K562 (cell line): ENCODE results near the gene FASTK. TPM values are rescaled to one million over a fixed set of nuclear protein-coding genes. Genes with fewer than 3 reads are reported as not detected.
A peak's percentile ranks its signal among the peaks of the same experiment; 100 is the strongest.

Source experiments
- ATAC-seq: fragments of 200-7000 bp; cut with Tn5 transposase; 3 replicates; pipeline ENCODE4 v1.9.1; 2020; ENCODE audit warnings: moderate library complexity
- BruUV-seq: library from RNA; stranded (reverse); fragments of 400-500 nt; replicated peaks from 2 replicates; lab custom pipeline; 2021; lab: Mats Ljungman, UMichigan
- CTCF ChIA-PET: fragments of 300-600 bp; formaldehyde crosslinking; extraction: SDS; loops from one replicate; lab custom pipeline; 2021; ENCODE audit warnings: low intra/inter-chr PET ratio; lab: Yijun Ruan, JAX
- POLR2A ChIA-PET: fragments of 300-600, 350-650 bp; sonication (Branson Sonifier 250); formaldehyde crosslinking; extraction: SDS; loops from one replicate; lab custom pipeline; 2021; ENCODE audit warnings: antibody characterized with exemption, inconsistent platforms; lab: Yijun Ruan, JAX
- DNase-seq, 4 experiments: peaks; one replicate each; pipeline versions ENCODE4 v3.0.0 to v3.0.0-alpha.2; 2011 to 2018; ENCODE audit warnings: low spot score in 3 of 4, mixed read lengths in 3 of 4; ENCODE audit errors: extremely low read depth in 1 of 4
- FAIRE-seq: peaks from 2 replicates; lab custom pipeline; 2011; peaks lifted over from hg19 to GRCh38; lab: Jason Lieb, UNC
- H2AFZ ChIP-seq: 2 replicates; pipeline ENCODE4 v1.6.0; 2011; ENCODE audit warnings: low read depth, low read length, control low read depth, inconsistent platforms
- H3K27ac ChIP-seq: fragments of 200-600 bp; 3 replicates; pipeline ENCODE4 v1.8.0; 2011; ENCODE audit warnings: low read depth, mild to moderate bottlenecking, control low read depth, inconsistent platforms, low read length, moderate library complexity, mixed read lengths; ENCODE audit errors: extremely low read depth
- H3K27me3 ChIP-seq, 2 experiments: fragments of 300-600 bp in 1 of 2; 2 replicates in 1 of 2; 3 replicates in 1 of 2; pipeline versions ENCODE4 v1.6.0 to v1.8.0; 2011; ENCODE audit warnings: inconsistent platforms in 2 of 2, low read length in 2 of 2, mild to moderate bottlenecking in 1 of 2, mixed read lengths in 1 of 2, moderate library complexity in 1 of 2; ENCODE audit not compliant: control insufficient read depth in 2 of 2, insufficient read depth in 2 of 2
- H3K36me3 ChIP-seq: fragments of 300-600 bp; 3 replicates; pipeline ENCODE4 v1.8.0; 2011; ENCODE audit warnings: mild to moderate bottlenecking, low read length, inconsistent platforms; ENCODE audit not compliant: control insufficient read depth, insufficient read depth
- H3K4me1 ChIP-seq, 2 experiments: fragments of 200-600 bp in 1 of 2; replicated peaks in 1 of 2; 2 replicates in 1 of 2; 3 replicates in 1 of 2; pipeline versions ENCODE4 v1.5.1 to v1.8.0; 2011; ENCODE audit warnings: inconsistent platforms in 2 of 2, low read length in 2 of 2, mild to moderate bottlenecking in 1 of 2, mixed read lengths in 1 of 2, moderate library complexity in 1 of 2; ENCODE audit not compliant: control insufficient read depth in 2 of 2, insufficient read depth in 2 of 2
- H3K4me2 ChIP-seq: 2 replicates; pipeline ENCODE4 v1.6.1; 2011; ENCODE audit warnings: low read length, control low read depth, inconsistent platforms, mixed read lengths; ENCODE audit not compliant: insufficient read depth
- H3K4me3 ChIP-seq: fragments of 200-600 bp; sonication (generic), shearing (Covaris generic); 2 replicates; pipeline ENCODE4 v1.5.1; 2016; ENCODE audit warnings: control low read depth, inconsistent platforms
- H3K79me2 ChIP-seq: fragments of 200-600 bp; 3 replicates; pipeline ENCODE4 v1.8.0; 2011; ENCODE audit warnings: low read length, inconsistent platforms; ENCODE audit not compliant: control insufficient read depth, insufficient read depth
- H3K9ac ChIP-seq, 2 experiments: 2 replicates each; pipeline versions ENCODE4 v1.6.0 to v1.6.1; 2011; ENCODE audit warnings: low read depth in 2 of 2, low read length in 2 of 2, control low read depth in 1 of 2, inconsistent platforms in 1 of 2, mild to moderate bottlenecking in 1 of 2, mixed read lengths in 1 of 2; ENCODE audit not compliant: insufficient read depth in 1 of 2
- H3K9me1 ChIP-seq: one replicate; pipeline ENCODE4 v1.6.0; 2011; ENCODE audit warnings: inconsistent platforms, mild to moderate bottlenecking, low read length, moderate library complexity; ENCODE audit not compliant: control insufficient read depth, insufficient read depth
- H3K9me3 ChIP-seq: replicated peaks from 2 replicates; pipeline ENCODE4 v1.5.1; 2011; ENCODE audit warnings: low read depth, low read length, inconsistent platforms; ENCODE audit not compliant: control insufficient read depth, insufficient read depth
- H4K20me1 ChIP-seq: replicated peaks from 2 replicates; pipeline ENCODE4 v1.6.1; 2011; ENCODE audit warnings: low read length, inconsistent platforms, mixed read lengths; ENCODE audit not compliant: control insufficient read depth, insufficient read depth
- ARHGAP35 ChIP-seq: fragments of 450-650 bp; IDR thresholded peaks from 2 replicates; pipeline ENCODE4 v1.6.1; 2018; ENCODE audit not compliant: partially characterized antibody
- IFI16 ChIP-seq: fragments of 250-450 bp; sonication (Bioruptor Pico); IDR thresholded peaks from 2 replicates; pipeline ENCODE4 v2.1.2; 2022; ENCODE audit warnings: mild to moderate bottlenecking, inconsistent platforms
- MYC ChIP-seq, 2 experiments: fragments of 250-450 bp in 1 of 2; sonication (Bioruptor Pico) in 1 of 2; IDR thresholded peaks; 2 replicates each; pipeline versions ENCODE4 v1.5.1 to v1.6.1; 2012 to 2021; ENCODE audit warnings: low read depth in 2 of 2, borderline replicate concordance in 1 of 2, improper control_type of control experiment in 1 of 2, low read length in 1 of 2, mild to moderate bottlenecking in 1 of 2, moderate library complexity in 1 of 2
- POLR2G ChIP-seq: fragments of 200-400 bp; formaldehyde crosslinking; IDR thresholded peaks from 2 replicates; pipeline ENCODE4 v1.6.1; 2017; ENCODE audit warnings: low read depth, mild to moderate bottlenecking, antibody characterized with exemption, low read length, moderate library complexity
- STAG1 ChIP-seq: sonication (generic); formaldehyde crosslinking; IDR thresholded peaks from 2 replicates; pipeline ENCODE4 v1.5.0; 2020; ENCODE audit warnings: missing genetic modification reagents, borderline replicate concordance
- WGBS: fragments of 100-300 bp; shearing (Covaris generic); methylation state at CpG from one replicate; pipeline ENCODE4 v1.1.6; 2016; ENCODE audit warnings: low coverage, mixed read lengths; ENCODE audit not compliant: insufficient coverage; ENCODE audit errors: missing lambda C conversion rate; 5-methylcytosine and 5-hydroxymethylcytosine counted together
- in situ Hi-C: fragments of 300-500 bp; cut with MboI; formaldehyde crosslinking; loops from 4 replicates; pipeline ENCODE4 v1.15.0; 2018; ENCODE audit warnings: inconsistent platforms, mixed read lengths
- intact Hi-C: fragments of 100-400 bp; cut with micrococcal nuclease; formaldehyde crosslinking; loops from 2 replicates; pipeline ENCODE4 v1.14.2; 2022
- polyA plus RNA-seq, 8 experiments: library from polyadenylated mRNA; depleted of rRNA in 4 of 8; stranded (reverse) in 5 of 8; unstranded in 3 of 8; fragments of >200 nt; fragmentation: Nextera tagmentation in 2 of 8; fragmentation: Illumina TruSeq in 1 of 8; extraction: Ambion mirVana in 2 of 8; extraction: Trizol in 1 of 8; gene quantifications; 2 replicates each; pipeline versions ENCODE4 v1.2.1 to v1.2.3, GENCODE V29; 2011 to 2014; ENCODE audit warnings: inconsistent platforms in 1 of 8, missing spikeins in 1 of 8
- total RNA-seq, 7 experiments: library from RNA; depleted of rRNA in 6 of 7; stranded (reverse); fragments of >200 nt in 6 of 7; fragmentation: Illumina TruSeq in 2 of 7; extraction: Trizol in 2 of 7; gene quantifications; 2 replicates each; pipeline versions ENCODE4 v1.2.1 to v1.2.3, GENCODE V29; 2011 to 2021; ENCODE audit warnings: low replicate concordance in 1 of 7

FASTK gene
- total and polyA plus RNA-seq, 9 of the 15 experiments (the other 6 are each of a cell fraction or from before 2014, with no cell fraction given): 0.51 to 150 (median 48.2) TPM

GRCh38 chr7:151038951-151039849 is 41.4 kb downstream of the FASTK start (continued):
- TF ChIP-seq STAG1 (CRISPR knock-in tag): no peak
- peak; percentile 73; the same call in 1 of the 2 replicates for TF ChIP-seq MYC (IDR thresholded peaks at IDR 0.05; ENCODE audit: low read depth, low read length)
- TF ChIP-seq MYC (CRISPR knock-in tag; IDR thresholded peaks at IDR 0.05; ENCODE audit: borderline replicate concordance, low read depth): peak; percentile 41; the same call in 1 of the 2 replicates
- TF ChIP-seq IFI16: no peak

GRCh38 chr7:151035902-151036301 is 44.7 kb downstream of the FASTK start:
- DNase-seq: no peak
- peaks cover 12% of the 10 kb centered on the region for H3K79me2 ChIP-seq
- in situ Hi-C loops: no loop called here
- H3K27ac ChIP-seq: no peak overlapping the region
- POLR2A ChIA-PET: interaction anchor here (0.6 to 1.0 kb wide), 3 partner anchors 10 to 633 kb away, joined by 3 read pairs; no protein-coding TSS in a partner anchor
- intact Hi-C loops: no loop called here
- no peak overlapping the region for H3K4me2 ChIP-seq
- peaks cover 10% of the 10 kb centered on the region for H4K20me1 ChIP-seq
- 0 out of 2 replicates have a peak, but pooled peaks have one; percentile 13 for TF ChIP-seq POLR2G
- TF ChIP-seq ARHGAP35: no peak
- TF ChIP-seq, all 486 proteins: peak for 1
- Histone ChIP-seq H3K9ac (no peak overlapping the region; a peak in 1 of 4 replicates), H3K4me1 (peaks cover 24 to 69% of the 10 kb centered on the region in 2 experiments), H3K4me3 (no peak overlapping the region), H3K36me3 (peaks cover 68% of the 10 kb centered on the region; the same call in 2 of the 3 replicates), H2AFZ (no peak overlapping the region), H3K9me1 (peaks cover 10% of the 10 kb centered on the region), H3K9me3 (no peaks in the 10 kb centered on the region), H3K27me3 (no peaks in the 10 kb centered on the region)
- BruUV-seq: no TSS peak
- 90% methylated on average over 17 of the region's 17 CpGs for WGBS
- ATAC-seq (no peak), FAIRE-seq (no peak)
- CTCF ChIA-PET: no interaction called here
